ENCODE measurements around the gene NDE1. TPM values are rescaled to one million over a fixed set of nuclear protein-coding genes. Genes with fewer than 3 reads are reported as not detected.

The NDE1 gene
- total and polyA plus RNA-seq, 9 of the 15 experiments (the other 6 are each of a cell fraction or from before 2014, with no cell fraction given): 3.1 to 59.9 (median 30.0) TPM

DNA sequence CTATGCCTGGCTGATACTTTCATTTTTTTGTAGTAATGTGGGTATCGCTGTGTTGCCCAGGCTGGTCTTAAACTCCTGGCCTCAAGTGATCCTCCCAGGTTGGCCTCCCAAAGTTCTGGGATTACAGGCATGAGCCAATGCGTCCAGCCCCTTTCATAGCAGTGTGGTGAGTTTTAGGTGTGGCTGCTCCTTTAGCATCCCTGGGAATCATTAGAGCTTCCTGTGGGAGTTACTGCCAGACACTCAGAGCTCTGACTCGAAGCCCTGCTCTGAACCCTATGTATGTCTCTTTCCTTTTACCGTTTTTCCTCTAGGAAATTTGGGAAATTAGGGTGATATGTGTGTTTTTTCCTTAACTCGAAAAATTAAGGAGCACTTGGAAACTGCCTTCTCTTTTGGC is 44.5 kb downstream of the NDE1 start:
- no TSS peak for BruUV-seq (replicated peaks)
- intact Hi-C loops (cut with micrococcal nuclease) (no loop called here), in situ Hi-C loops (cut with MboI) (no loop called here)
- Histone ChIP-seq H3K79me2 (ENCODE audit: control insufficient read depth, insufficient read depth, low read length) (no peaks in the 10 kb centered on the region), H3K27me3 (ENCODE audit: control insufficient read depth in 2 of 2, insufficient read depth in 2 of 2, low read length in 2 of 2) (no peaks in the 10 kb centered on the region), H3K9me1 (ENCODE audit: control insufficient read depth, insufficient read depth, low read length) (no peaks in the 10 kb centered on the region), H3K4me2 (ENCODE audit: insufficient read depth, low read length) (no peak overlapping the region), H3K9ac (ENCODE audit: insufficient read depth in 1 of 2, low read depth in 2 of 2, low read length in 2 of 2) (no peak overlapping the region), H3K27ac (ENCODE audit: extremely low read depth, low read depth, low read length) (no peak overlapping the region), H3K4me3 (no peak overlapping the region), H3K36me3 (ENCODE audit: control insufficient read depth, insufficient read depth, low read length) (peaks cover 81% of the 10 kb centered on the region; the same call in 2 of the 3 replicates), H2AFZ (ENCODE audit: low read depth, low read length) (no peak overlapping the region), H3K9me3 (replicated peaks; ENCODE audit: control insufficient read depth, insufficient read depth, low read depth, low read length) (no peaks in the 10 kb centered on the region), H4K20me1 (replicated peaks; ENCODE audit: control insufficient read depth, insufficient read depth, low read length) (no peaks in the 10 kb centered on the region; the same call in 1 of the 2 replicates), H3K4me1 (replicated peaks in 1 of 2; ENCODE audit: control insufficient read depth in 2 of 2, insufficient read depth in 2 of 2, low read length in 2 of 2) (no peaks in the 10 kb centered on the region)
- WGBS (ENCODE audit: insufficient coverage, low coverage, missing lambda C conversion rate): 81% methylated on average over 5 of the region's 5 CpGs
- no peak for ATAC-seq
- ChIA-PET POLR2A (interaction anchor here (1.6 kb wide), 1 partner anchor 9 kb away, joined by 3 read pairs; no protein-coding TSS in a partner anchor), CTCF (ENCODE audit: low intra/inter-chr PET ratio) (no interaction called here)
- no peak for FAIRE-seq
- DNase-seq (ENCODE audit: extremely low read depth in 1 of 4, low spot score in 3 of 4): no peak
- TF ChIP-seq KLF1 (tag; IDR thresholded peaks at IDR 0.05) (no peak), TAF1 (IDR thresholded peaks at IDR 0.05; ENCODE audit: control insufficient read depth, extremely low read depth, insufficient read depth, low read length, severe bottlenecking) (no peak), ZNF324 (CRISPR knock-in tag; IDR thresholded peaks at IDR 0.05) (no peak), CBFA2T2 (conservative IDR thresholded peaks at IDR 0.05) (no peak)
- TF ChIP-seq, protein P1, sequence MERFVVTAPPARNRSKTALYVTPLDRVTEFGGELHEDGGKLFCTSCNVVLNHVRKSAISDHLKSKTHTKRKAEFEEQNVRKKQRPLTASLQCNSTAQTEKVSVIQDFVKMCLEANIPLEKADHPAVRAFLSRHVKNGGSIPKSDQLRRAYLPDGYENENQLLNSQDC (CRISPR knock-in tag; IDR thresholded peaks at IDR 0.05): no peak

DNA sequence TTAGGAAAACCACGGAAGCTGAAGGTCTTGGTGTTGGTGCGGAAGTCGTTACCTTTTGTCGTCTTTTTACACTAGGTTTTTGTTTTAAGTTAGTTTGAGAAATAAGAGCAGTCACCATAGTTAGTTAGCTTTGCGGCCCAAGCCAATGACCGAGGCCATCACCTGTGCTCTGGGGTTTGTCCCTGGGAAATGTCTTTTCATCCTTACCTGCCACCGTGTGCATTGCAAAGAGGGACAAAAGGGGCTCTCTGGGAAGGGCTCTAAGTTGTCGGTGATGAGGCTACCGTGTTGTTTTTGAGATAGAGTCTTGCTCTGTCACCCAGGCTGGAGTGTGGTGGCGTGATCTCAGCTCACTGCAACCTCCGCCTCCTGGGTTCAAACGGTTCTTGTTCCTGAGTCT is 49.8 kb downstream of the NDE1 start:
- Histone ChIP-seq H4K20me1 (replicated peaks; ENCODE audit: control insufficient read depth, insufficient read depth, low read length) (no peaks in the 10 kb centered on the region), H3K4me3 (no peak overlapping the region), H3K9me1 (ENCODE audit: control insufficient read depth, insufficient read depth, low read length) (no peaks in the 10 kb centered on the region), H2AFZ (ENCODE audit: low read depth, low read length) (no peak overlapping the region), H3K79me2 (ENCODE audit: control insufficient read depth, insufficient read depth, low read length) (no peaks in the 10 kb centered on the region), H3K4me1 (replicated peaks in 1 of 2; ENCODE audit: control insufficient read depth in 2 of 2, insufficient read depth in 2 of 2, low read length in 2 of 2) (no peaks in the 10 kb centered on the region), H3K27me3 (ENCODE audit: control insufficient read depth in 2 of 2, insufficient read depth in 2 of 2, low read length in 2 of 2) (no peaks in the 10 kb centered on the region), H3K9ac (ENCODE audit: insufficient read depth in 1 of 2, low read depth in 2 of 2, low read length in 2 of 2) (no peak overlapping the region), H3K36me3 (ENCODE audit: control insufficient read depth, insufficient read depth, low read length) (peaks cover 67% of the 10 kb centered on the region; the same call in 2 of the 3 replicates), H3K27ac (ENCODE audit: extremely low read depth, low read depth, low read length) (no peak overlapping the region), H3K4me2 (ENCODE audit: insufficient read depth, low read length) (no peak overlapping the region), H3K9me3 (replicated peaks; ENCODE audit: control insufficient read depth, insufficient read depth, low read depth, low read length) (no peaks in the 10 kb centered on the region)
- POLR2A ChIA-PET: interaction anchor here (0.7 kb wide), 1 partner anchor 36 kb away, joined by 3 read pairs; no protein-coding TSS in a partner anchor
- no peak for TF ChIP-seq DDX20 (tag; IDR thresholded peaks at IDR 0.05; ENCODE audit: low read depth)
- TF ChIP-seq, protein P2, sequence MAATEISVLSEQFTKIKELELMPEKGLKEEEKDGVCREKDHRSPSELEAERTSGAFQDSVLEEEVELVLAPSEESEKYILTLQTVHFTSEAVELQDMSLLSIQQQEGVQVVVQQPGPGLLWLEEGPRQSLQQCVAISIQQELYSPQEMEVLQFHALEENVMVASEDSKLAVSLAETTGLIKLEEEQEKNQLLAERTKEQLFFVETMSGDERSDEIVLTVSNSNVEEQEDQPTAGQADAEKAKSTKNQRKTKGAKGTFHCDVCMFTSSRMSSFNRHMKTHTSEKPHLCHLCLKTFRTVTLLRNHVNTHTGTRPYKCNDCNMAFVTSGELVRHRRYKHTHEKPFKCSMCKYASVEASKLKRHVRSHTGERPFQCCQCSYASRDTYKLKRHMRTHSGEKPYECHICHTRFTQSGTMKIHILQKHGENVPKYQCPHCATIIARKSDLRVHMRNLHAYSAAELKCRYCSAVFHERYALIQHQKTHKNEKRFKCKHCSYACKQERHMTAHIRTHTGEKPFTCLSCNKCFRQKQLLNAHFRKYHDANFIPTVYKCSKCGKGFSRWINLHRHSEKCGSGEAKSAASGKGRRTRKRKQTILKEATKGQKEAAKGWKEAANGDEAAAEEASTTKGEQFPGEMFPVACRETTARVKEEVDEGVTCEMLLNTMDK (IDR thresholded peaks at IDR 0.05; ENCODE audit: borderline replicate concordance, insufficient read depth, low read depth, low read length, poor library complexity, severe bottlenecking): no peak
- TF ChIP-seq RHOXF2B (CRISPR knock-in tag; conservative IDR thresholded peaks at IDR 0.05): no peak
- no peak for TF ChIP-seq HOXB6 (CRISPR knock-in tag; IDR thresholded peaks at IDR 0.05; ENCODE audit: borderline replicate concordance)
- WGBS (ENCODE audit: insufficient coverage, low coverage, missing lambda C conversion rate): 92% methylated on average over 10 of the region's 12 CpGs
- CTCF ChIA-PET (ENCODE audit: low intra/inter-chr PET ratio): no interaction called here
- no peak for DNase-seq (ENCODE audit: extremely low read depth in 1 of 4, low spot score in 3 of 4)
- in situ Hi-C loops (cut with MboI): loop anchor here (10.0 kb wide), 1 partner anchor 275 kb away; no protein-coding TSS in a partner anchor
- intact Hi-C loops (cut with micrococcal nuclease): no loop called here
- FAIRE-seq: no peak
- no peak for ATAC-seq
- no TSS peak for BruUV-seq (replicated peaks)
